HepG2 (cell line): Measurements from ENCODE around the gene VASN. TPM values are rescaled to one million over a fixed set of nuclear protein-coding genes. Genes with fewer than 3 reads are reported as not detected.

Source experiments
- ARNTL ChIP-seq: sonication (generic); formaldehyde crosslinking; IDR thresholded peaks from 2 replicates; pipeline ENCODE4 v1.4.0; 2020; ENCODE audit warnings: mild to moderate bottlenecking, missing genetic modification reagents
- CTCF ChIP-seq: sonication (generic); formaldehyde crosslinking; IDR thresholded peaks from 2 replicates; pipeline ENCODE4 v1.5.0; 2020; ENCODE audit warnings: mild to moderate bottlenecking, missing genetic modification reagents, moderate library complexity
- DMAP1 ChIP-seq: IDR thresholded peaks from 2 replicates; pipeline ENCODE4 v1.6.1; 2016
- ELK4 ChIP-seq: sonication (generic); formaldehyde crosslinking; IDR thresholded peaks from 2 replicates; pipeline ENCODE4 v1.9.0; 2021; ENCODE audit warnings: missing genetic modification reagents, borderline replicate concordance
- FOXP1 ChIP-seq, 2 experiments: fragments of 450-650 bp in 1 of 2; IDR thresholded peaks; 2 replicates each; pipeline ENCODE4 v1.6.1; 2017 to 2018; ENCODE audit warnings: antibody characterized with exemption in 1 of 2
- FOXP4 ChIP-seq: sonication (generic); formaldehyde crosslinking; IDR thresholded peaks from 2 replicates; pipeline ENCODE4 v1.4.0; 2020; ENCODE audit warnings: missing genetic modification reagents
- GTF3A ChIP-seq: sonication (generic); formaldehyde crosslinking; conservative IDR thresholded peaks from 2 replicates; pipeline ENCODE4 v1.4.0; 2020; ENCODE audit warnings: mild to moderate bottlenecking, missing genetic modification reagents
- NFATC3 ChIP-seq: sonication (generic); formaldehyde crosslinking; IDR thresholded peaks from 2 replicates; pipeline ENCODE4 v1.5.1; 2020; ENCODE audit warnings: mild to moderate bottlenecking, missing genetic modification reagents
- PPARG ChIP-seq: conservative IDR thresholded peaks from 2 replicates; pipeline ENCODE4 v1.6.1; 2016; ENCODE audit warnings: missing biosample characterization, missing genetic modification reagents
- RCOR2 ChIP-seq: IDR thresholded peaks from 2 replicates; pipeline ENCODE4 v1.6.1; 2016; ENCODE audit warnings: missing biosample characterization, missing genetic modification reagents
- SAFB2 ChIP-seq: sonication (generic); formaldehyde crosslinking; IDR thresholded peaks from 2 replicates; pipeline ENCODE4 v1.5.1; 2020; ENCODE audit warnings: missing genetic modification reagents, low read depth, mild to moderate bottlenecking, borderline replicate concordance
- SOX6 ChIP-seq, 2 experiments: fragments of 450-650 bp in 1 of 2; sonication (generic) in 1 of 2; formaldehyde crosslinking in 1 of 2; IDR thresholded peaks; 2 replicates each; pipeline versions ENCODE4 v1.4.0 to v1.6.1; 2017 to 2020; ENCODE audit warnings: antibody characterized with exemption in 1 of 2, mild to moderate bottlenecking in 1 of 2, missing genetic modification reagents in 1 of 2
- U2AF2 ChIP-seq: fragments of 200-400 bp; formaldehyde crosslinking; IDR thresholded peaks from 2 replicates; pipeline ENCODE4 v1.6.1; 2017; ENCODE audit warnings: low read depth, mild to moderate bottlenecking, low read length
- ZBTB3 ChIP-seq: sonication (generic); formaldehyde crosslinking; IDR thresholded peaks from 2 replicates; pipeline ENCODE4 v1.4.0; 2020; ENCODE audit warnings: low read depth, mild to moderate bottlenecking, moderate library complexity, missing genetic modification reagents, borderline replicate concordance
- ZBTB42 ChIP-seq: sonication (generic); formaldehyde crosslinking; IDR thresholded peaks from 2 replicates; pipeline ENCODE4 v1.5.0; 2020; ENCODE audit warnings: mild to moderate bottlenecking, missing genetic modification reagents
- ZHX1 ChIP-seq: sonication (generic); formaldehyde crosslinking; IDR thresholded peaks from 2 replicates; pipeline ENCODE4 v1.8.1; 2022; ENCODE audit warnings: low read depth, mild to moderate bottlenecking, missing genetic modification reagents
- ZIK1 ChIP-seq: sonication (generic); formaldehyde crosslinking; IDR thresholded peaks from 2 replicates; pipeline ENCODE4 v1.5.0; 2020; ENCODE audit warnings: mild to moderate bottlenecking, low read depth, missing genetic modification reagents, borderline replicate concordance
- ZNF205 ChIP-seq: IDR thresholded peaks from 2 replicates; pipeline ENCODE4 v1.6.1; 2018; ENCODE audit warnings: missing biosample characterization, missing genetic modification reagents
- ZNF615 ChIP-seq: sonication (generic); formaldehyde crosslinking; IDR thresholded peaks from 2 replicates; pipeline ENCODE4 v1.5.0; 2020; ENCODE audit warnings: mild to moderate bottlenecking, missing genetic modification reagents, borderline replicate concordance
- polyA plus RNA-seq, 8 experiments: library from polyadenylated mRNA; depleted of rRNA in 3 of 8; stranded (reverse) in 7 of 8; unstranded in 1 of 8; fragments of >200 nt; fragmentation: Illumina TruSeq in 4 of 8; extraction: Trizol in 4 of 8; gene quantifications; 2 replicates each; pipeline versions ENCODE4 v1.2.1 to v1.2.3, GENCODE V29; 2011 to 2016; ENCODE audit warnings: low read depth in 4 of 8, missing spikeins in 1 of 8, mixed read lengths in 1 of 8; ENCODE audit not compliant: insufficient read depth in 1 of 8
- total RNA-seq, 5 experiments: library from RNA; depleted of rRNA; stranded (reverse); fragments of >200 nt; fragmentation: Illumina TruSeq; extraction: Trizol; gene quantifications; 2 replicates each; pipeline ENCODE4 v1.2.3, GENCODE V29; 2016; ENCODE audit warnings: low read depth in 1 of 5

Gene VASN
- total and polyA plus RNA-seq, 2 of the 13 experiments (the other 11 are each of a cell fraction or from before 2014, with no cell fraction given) = 8.4 to 18.2 TPM

- TF ChIP-seq ZBTB3 (CRISPR knock-in tag) (no peak; the same call in 1 of the 2 replicates), ZHX1 (CRISPR knock-in tag) (peak; percentile 61), PPARG (peak; percentile 51; the same call in 1 of the 2 replicates), NFATC3 (no peak), ZBTB42 (no peak), ZNF615 (CRISPR knock-in tag) (no peak), FOXP4 (CRISPR knock-in tag) (peak; percentile 92), U2AF2 (no peak), ARNTL (no peak), RCOR2 (CRISPR knock-in tag) (peak; percentile 68; the same call in 1 of the 2 replicates), CTCF (CRISPR knock-in tag) (peak; percentile 5; the same call in 1 of the 2 replicates), FOXP1 (IDR thresholded peaks at IDR 0.05) (no peak), FOXP1 (CRISPR knock-in tag; IDR thresholded peaks at IDR 0.05) (peak; percentile 86), SOX6 (IDR thresholded peaks at IDR 0.05) (no peak), SOX6 (CRISPR knock-in tag; IDR thresholded peaks at IDR 0.05) (peak; percentile 79), ELK4 (CRISPR knock-in tag) (no peak), ZNF205 (CRISPR knock-in tag) (peak; percentile 63; the same call in 1 of the 2 replicates), GTF3A (CRISPR knock-in tag) (no peak), SAFB2 (CRISPR knock-in tag) (no peak), DMAP1 (CRISPR knock-in tag) (0 out of 2 replicates have a peak, but pooled peaks have one; percentile 26), ZIK1 (no peak)
These were observed 25.5 kb upstream of the VASN start (continued) for GRCh38 chr16:4345836-4346781.
